ENCODE measurements around the gene MSI2.

The MSI2 gene

GRCh38 chr17:57285701-57286100 lies 29.4 kb downstream of the MSI2 start:
- TF ChIP-seq CTCF (IDR thresholded peaks at IDR 0.05; ENCODE audit: control insufficient read depth, insufficient read depth, low read depth, low read length, missing control alignments), result no peak
- H3K4me3 ChIP-seq (ENCODE audit: control insufficient read depth, low read depth, low read length), result no peak overlapping the region

GRCh38 chr17:57286399-57287105 lies 30.2 kb downstream of the MSI2 start:
- no peak overlapping the region for H3K4me3 ChIP-seq (ENCODE audit: control insufficient read depth, low read depth, low read length)
- no peak for TF ChIP-seq CTCF (IDR thresholded peaks at IDR 0.05; ENCODE audit: control insufficient read depth, insufficient read depth, low read depth, low read length, missing control alignments)
- no peak for DNase-seq (ENCODE audit: low read depth)

More at GRCh38 chr17:57285701-57286100, 29.4 kb downstream of the MSI2 start:
- DNase-seq (ENCODE audit: low read depth), result no peak

GRCh38 chr17:57288040-57288772 lies 31.9 kb downstream of the MSI2 start:
- H3K4me3 ChIP-seq (ENCODE audit: control insufficient read depth, low read depth, low read length), result no peak overlapping the region
- DNase-seq (ENCODE audit: low read depth), result no peak
- no peak for TF ChIP-seq CTCF (IDR thresholded peaks at IDR 0.05; ENCODE audit: control insufficient read depth, insufficient read depth, low read depth, low read length, missing control alignments)

- TF ChIP-seq CTCF (IDR thresholded peaks at IDR 0.05; ENCODE audit: control insufficient read depth, insufficient read depth, low read depth, low read length, missing control alignments), result no peak
- no peak overlapping the region for H3K4me3 ChIP-seq (ENCODE audit: control insufficient read depth, low read depth, low read length)
- DNase-seq (ENCODE audit: low read depth), result no peak
These were observed 32.4 kb downstream of the MSI2 start for GRCh38 chr17:57288773-57289121.

- TF ChIP-seq CTCF (IDR thresholded peaks at IDR 0.05; ENCODE audit: control insufficient read depth, insufficient read depth, low read depth, low read length, missing control alignments), result no peak
- no peak for DNase-seq (ENCODE audit: low read depth)
- H3K4me3 ChIP-seq (ENCODE audit: control insufficient read depth, low read depth, low read length), result no peak overlapping the region
These were observed 32.8 kb downstream of the MSI2 start for GRCh38 chr17:57289130-57289529.

- H3K4me3 ChIP-seq (ENCODE audit: control insufficient read depth, low read depth, low read length), result no peak overlapping the region
- TF ChIP-seq CTCF (IDR thresholded peaks at IDR 0.05; ENCODE audit: control insufficient read depth, insufficient read depth, low read depth, low read length, missing control alignments), result no peak
- DNase-seq (ENCODE audit: low read depth), result no peak
These were observed 33.3 kb downstream of the MSI2 start for GRCh38 chr17:57289613-57290012.

Data from AG09309 (cell line).